HepG2 (cell line): Measurements from ENCODE around the gene TNNI3. TPM values are rescaled to one million over a fixed set of nuclear protein-coding genes. Genes with fewer than 3 reads are reported as not detected.

Source experiments
- HOXA5 ChIP-seq: sonication (generic); formaldehyde crosslinking; IDR thresholded peaks from 2 replicates; pipeline ENCODE4 v1.4.0; 2020; ENCODE audit warnings: missing genetic modification reagents
- MTF1 ChIP-seq: sonication (generic); formaldehyde crosslinking; IDR thresholded peaks from 2 replicates; pipeline ENCODE4 v1.5.0; 2020; ENCODE audit warnings: missing genetic modification reagents
- SMYD3 ChIP-seq: sonication (generic); formaldehyde crosslinking; IDR thresholded peaks from 2 replicates; pipeline ENCODE4 v1.8.1; 2023; ENCODE audit warnings: mild to moderate bottlenecking, missing genetic modification reagents
- SOX13 ChIP-seq, 3 experiments: fragments of 450-650 bp in 1 of 3; sonication (generic) in 1 of 3; formaldehyde crosslinking in 1 of 3; IDR thresholded peaks in 2 of 3; conservative IDR thresholded peaks in 1 of 3; 2 replicates each; pipeline versions ENCODE4 v1.5.0 to v1.6.1; 2016 to 2020; ENCODE audit warnings: antibody characterized with exemption in 1 of 3, mild to moderate bottlenecking in 1 of 3, missing compliant biosample characterization in 1 of 3, missing genetic modification reagents in 1 of 3, moderate library complexity in 1 of 3
- SOX6 ChIP-seq, 2 experiments: fragments of 450-650 bp in 1 of 2; sonication (generic) in 1 of 2; formaldehyde crosslinking in 1 of 2; IDR thresholded peaks; 2 replicates each; pipeline versions ENCODE4 v1.4.0 to v1.6.1; 2017 to 2020; ENCODE audit warnings: antibody characterized with exemption in 1 of 2, mild to moderate bottlenecking in 1 of 2, missing genetic modification reagents in 1 of 2
- ZBTB7B ChIP-seq: sonication (generic); formaldehyde crosslinking; IDR thresholded peaks from 2 replicates; pipeline ENCODE4 v1.4.0; 2020; ENCODE audit warnings: missing genetic modification reagents
- ZFY ChIP-seq: sonication (generic); formaldehyde crosslinking; IDR thresholded peaks from 2 replicates; pipeline ENCODE4 v1.4.0; 2020; ENCODE audit warnings: missing genetic modification reagents
- ZNF20 ChIP-seq: sonication (generic); formaldehyde crosslinking; IDR thresholded peaks from 2 replicates; pipeline ENCODE4 v1.4.0; 2020; ENCODE audit warnings: mild to moderate bottlenecking, moderate library complexity, missing genetic modification reagents
- ZNF274 ChIP-seq: sonication (generic); formaldehyde crosslinking; IDR thresholded peaks from 2 replicates; pipeline ENCODE4 v1.5.1; 2020; ENCODE audit warnings: mild to moderate bottlenecking, missing genetic modification reagents
- ZNF354B ChIP-seq: sonication (generic); formaldehyde crosslinking; IDR thresholded peaks from 2 replicates; pipeline ENCODE4 v1.8.0; 2022; ENCODE audit warnings: mild to moderate bottlenecking, missing genetic modification reagents
- ZNF569 ChIP-seq: sonication (generic); formaldehyde crosslinking; IDR thresholded peaks from 2 replicates; pipeline ENCODE4 v1.5.0; 2020; ENCODE audit warnings: mild to moderate bottlenecking, missing genetic modification reagents, moderate library complexity, borderline replicate concordance
- ZSCAN12 ChIP-seq: sonication (generic); formaldehyde crosslinking; IDR thresholded peaks from 2 replicates; pipeline ENCODE4 v1.9.0; 2021; ENCODE audit warnings: mild to moderate bottlenecking, missing genetic modification reagents
- polyA plus RNA-seq, 8 experiments: library from polyadenylated mRNA; depleted of rRNA in 3 of 8; stranded (reverse) in 7 of 8; unstranded in 1 of 8; fragments of >200 nt; fragmentation: Illumina TruSeq in 4 of 8; extraction: Trizol in 4 of 8; gene quantifications; 2 replicates each; pipeline versions ENCODE4 v1.2.1 to v1.2.3, GENCODE V29; 2011 to 2016; ENCODE audit warnings: low read depth in 4 of 8, missing spikeins in 1 of 8, mixed read lengths in 1 of 8; ENCODE audit not compliant: insufficient read depth in 1 of 8
- total RNA-seq, 5 experiments: library from RNA; depleted of rRNA; stranded (reverse); fragments of >200 nt; fragmentation: Illumina TruSeq; extraction: Trizol; gene quantifications; 2 replicates each; pipeline ENCODE4 v1.2.3, GENCODE V29; 2016; ENCODE audit warnings: low read depth in 1 of 5
- TF ChIP-seq, protein P1 (sequence below): sonication (generic); formaldehyde crosslinking; IDR thresholded peaks from 2 replicates; pipeline ENCODE4 v1.8.1; 2023; ENCODE audit warnings: mild to moderate bottlenecking, missing genetic modification reagents
- TF ChIP-seq, protein P2 (sequence below): IDR thresholded peaks from 2 replicates; pipeline ENCODE4 v1.6.1; 2016; ENCODE audit warnings: missing compliant biosample characterization, missing genetic modification reagents, borderline replicate concordance
- TF ChIP-seq, protein P3 (sequence below), 2 experiments: sonication (generic) in 1 of 2; formaldehyde crosslinking in 1 of 2; IDR thresholded peaks; 2 replicates each; pipeline versions ENCODE4 v1.4.0 to v1.6.1; 2016 to 2020; ENCODE audit warnings: borderline replicate concordance in 1 of 2, low read depth in 1 of 2, mild to moderate bottlenecking in 1 of 2, missing genetic modification reagents in 1 of 2
- TF ChIP-seq, protein P4 (sequence below): sonication (generic); formaldehyde crosslinking; IDR thresholded peaks from 2 replicates; pipeline ENCODE4 v1.8.1; 2023; ENCODE audit warnings: mild to moderate bottlenecking, missing genetic modification reagents, borderline replicate concordance
- TF ChIP-seq, protein P5 (sequence below): sonication (generic); formaldehyde crosslinking; IDR thresholded peaks from 2 replicates; pipeline ENCODE4 v1.5.1; 2020; ENCODE audit warnings: missing genetic modification reagents, mild to moderate bottlenecking, borderline replicate concordance

The TNNI3 gene
- total and polyA plus RNA-seq, 2 of the 13 experiments (the other 11 are each of a cell fraction or from before 2014, with no cell fraction given), result 3.5 to 3.7 TPM

DNA sequence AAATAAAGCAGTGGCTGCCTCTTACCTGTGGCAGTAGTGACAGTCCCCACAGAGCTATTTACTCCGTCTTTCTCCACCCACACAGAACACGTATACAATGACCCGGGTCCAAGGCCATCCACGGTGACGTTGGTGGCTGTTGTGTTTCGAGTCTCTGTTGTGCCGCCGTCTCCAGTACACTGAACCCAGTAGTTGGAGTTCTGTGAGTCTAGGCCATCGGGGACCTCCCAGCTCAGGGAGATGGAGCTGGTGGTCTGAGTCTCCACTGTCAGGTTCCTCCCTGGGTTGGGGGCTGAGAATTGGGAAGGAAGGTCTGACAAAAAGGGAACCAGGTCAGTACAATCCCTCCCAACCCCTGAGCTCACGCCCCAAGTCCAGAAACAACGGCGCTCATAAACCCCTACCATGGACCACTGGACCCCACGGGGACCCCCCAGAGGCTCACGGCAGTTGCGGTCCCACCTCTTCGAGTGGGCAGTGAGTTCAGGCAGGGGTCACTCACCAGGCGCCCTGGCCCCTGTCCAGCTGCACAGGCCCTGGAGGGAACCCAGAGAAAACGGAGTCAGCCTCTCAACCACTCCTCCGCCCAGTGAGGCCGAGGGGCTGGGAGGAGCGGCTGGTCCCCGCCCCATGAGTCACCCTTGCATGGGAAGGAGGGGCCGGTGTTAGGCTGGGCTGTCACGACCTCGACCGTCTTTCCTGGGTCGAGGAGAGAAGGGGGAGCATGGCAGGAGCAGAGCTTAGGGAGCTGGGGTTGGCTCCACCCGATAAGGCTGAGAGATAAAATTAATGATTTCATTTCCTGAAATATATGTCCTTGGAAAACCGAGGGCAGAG is 49.4 kb upstream of the TNNI3 start (continued):
- TF ChIP-seq, protein P1, sequence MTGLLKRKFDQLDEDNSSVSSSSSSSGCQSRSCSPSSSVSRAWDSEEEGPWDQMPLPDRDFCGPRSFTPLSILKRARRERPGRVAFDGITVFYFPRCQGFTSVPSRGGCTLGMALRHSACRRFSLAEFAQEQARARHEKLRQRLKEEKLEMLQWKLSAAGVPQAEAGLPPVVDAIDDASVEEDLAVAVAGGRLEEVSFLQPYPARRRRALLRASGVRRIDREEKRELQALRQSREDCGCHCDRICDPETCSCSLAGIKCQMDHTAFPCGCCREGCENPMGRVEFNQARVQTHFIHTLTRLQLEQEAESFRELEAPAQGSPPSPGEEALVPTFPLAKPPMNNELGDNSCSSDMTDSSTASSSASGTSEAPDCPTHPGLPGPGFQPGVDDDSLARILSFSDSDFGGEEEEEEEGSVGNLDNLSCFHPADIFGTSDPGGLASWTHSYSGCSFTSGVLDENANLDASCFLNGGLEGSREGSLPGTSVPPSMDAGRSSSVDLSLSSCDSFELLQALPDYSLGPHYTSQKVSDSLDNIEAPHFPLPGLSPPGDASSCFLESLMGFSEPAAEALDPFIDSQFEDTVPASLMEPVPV (CRISPR knock-in tag), result peak; percentile 54; the same call in 1 of the 2 replicates
- no peak for TF ChIP-seq SOX6 (IDR thresholded peaks at IDR 0.05)
- TF ChIP-seq SOX6 (CRISPR knock-in tag; IDR thresholded peaks at IDR 0.05), result peak; percentile 91
- peak; percentile 70 for TF ChIP-seq ZFY (CRISPR knock-in tag)
- no peak for TF ChIP-seq ZNF569 (CRISPR knock-in tag)
- TF ChIP-seq, protein P2, sequence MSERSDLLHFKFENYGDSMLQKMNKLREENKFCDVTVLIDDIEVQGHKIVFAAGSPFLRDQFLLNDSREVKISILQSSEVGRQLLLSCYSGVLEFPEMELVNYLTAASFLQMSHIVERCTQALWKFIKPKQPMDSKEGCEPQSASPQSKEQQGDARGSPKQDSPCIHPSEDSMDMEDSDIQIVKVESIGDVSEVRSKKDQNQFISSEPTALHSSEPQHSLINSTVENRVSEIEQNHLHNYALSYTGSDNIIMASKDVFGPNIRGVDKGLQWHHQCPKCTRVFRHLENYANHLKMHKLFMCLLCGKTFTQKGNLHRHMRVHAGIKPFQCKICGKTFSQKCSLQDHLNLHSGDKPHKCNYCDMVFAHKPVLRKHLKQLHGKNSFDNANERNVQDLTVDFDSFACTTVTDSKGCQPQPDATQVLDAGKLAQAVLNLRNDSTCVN, result no peak; the same call in 1 of the 2 replicates
- TF ChIP-seq, protein P3, sequence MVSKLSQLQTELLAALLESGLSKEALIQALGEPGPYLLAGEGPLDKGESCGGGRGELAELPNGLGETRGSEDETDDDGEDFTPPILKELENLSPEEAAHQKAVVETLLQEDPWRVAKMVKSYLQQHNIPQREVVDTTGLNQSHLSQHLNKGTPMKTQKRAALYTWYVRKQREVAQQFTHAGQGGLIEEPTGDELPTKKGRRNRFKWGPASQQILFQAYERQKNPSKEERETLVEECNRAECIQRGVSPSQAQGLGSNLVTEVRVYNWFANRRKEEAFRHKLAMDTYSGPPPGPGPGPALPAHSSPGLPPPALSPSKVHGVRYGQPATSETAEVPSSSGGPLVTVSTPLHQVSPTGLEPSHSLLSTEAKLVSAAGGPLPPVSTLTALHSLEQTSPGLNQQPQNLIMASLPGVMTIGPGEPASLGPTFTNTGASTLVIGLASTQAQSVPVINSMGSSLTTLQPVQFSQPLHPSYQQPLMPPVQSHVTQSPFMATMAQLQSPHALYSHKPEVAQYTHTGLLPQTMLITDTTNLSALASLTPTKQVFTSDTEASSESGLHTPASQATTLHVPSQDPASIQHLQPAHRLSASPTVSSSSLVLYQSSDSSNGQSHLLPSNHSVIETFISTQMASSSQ (IDR thresholded peaks at IDR 0.05; ENCODE audit: low read depth), result peak; percentile 6; the same call in 1 of the 2 replicates
- TF ChIP-seq, protein P3 (CRISPR knock-in tag; IDR thresholded peaks at IDR 0.05; ENCODE audit: borderline replicate concordance), result peak; percentile 34; the same call in 1 of the 2 replicates
- TF ChIP-seq, protein P4, sequence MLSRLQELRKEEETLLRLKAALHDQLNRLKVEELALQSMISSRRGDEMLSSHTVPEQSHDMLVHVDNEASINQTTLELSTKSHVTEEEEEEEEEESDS, result peak; percentile 92; the same call in 1 of the 2 replicates
- no peak for TF ChIP-seq ZNF20 (CRISPR knock-in tag)
- TF ChIP-seq, protein P5, sequence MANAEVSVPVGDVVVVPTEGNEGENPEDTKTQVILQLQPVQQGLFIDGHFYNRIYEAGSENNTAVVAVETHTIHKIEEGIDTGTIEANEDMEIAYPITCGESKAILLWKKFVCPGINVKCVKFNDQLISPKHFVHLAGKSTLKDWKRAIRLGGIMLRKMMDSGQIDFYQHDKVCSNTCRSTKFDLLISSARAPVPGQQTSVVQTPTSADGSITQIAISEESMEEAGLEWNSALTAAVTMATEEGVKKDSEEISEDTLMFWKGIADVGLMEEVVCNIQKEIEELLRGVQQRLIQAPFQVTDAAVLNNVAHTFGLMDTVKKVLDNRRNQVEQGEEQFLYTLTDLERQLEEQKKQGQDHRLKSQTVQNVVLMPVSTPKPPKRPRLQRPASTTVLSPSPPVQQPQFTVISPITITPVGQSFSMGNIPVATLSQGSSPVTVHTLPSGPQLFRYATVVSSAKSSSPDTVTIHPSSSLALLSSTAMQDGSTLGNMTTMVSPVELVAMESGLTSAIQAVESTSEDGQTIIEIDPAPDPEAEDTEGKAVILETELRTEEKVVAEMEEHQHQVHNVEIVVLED (CRISPR knock-in tag), result peak; percentile 64; the same call in 1 of the 2 replicates
- no peak for TF ChIP-seq MTF1 (CRISPR knock-in tag)
- TF ChIP-seq HOXA5, result no peak
- TF ChIP-seq ZNF274, result peak; percentile 70; the same call in 1 of the 2 replicates
- peak; percentile 85 for TF ChIP-seq ZBTB7B (CRISPR knock-in tag)
- TF ChIP-seq ZNF354B (CRISPR knock-in tag), result peak; percentile 94; the same call in 1 of the 2 replicates
- no peak; the same call in 1 of the 2 replicates for TF ChIP-seq ZSCAN12 (CRISPR knock-in tag)
- 0 out of 2 replicates have a peak, but pooled peaks have one; percentile 15 for TF ChIP-seq SOX13 (IDR thresholded peaks at IDR 0.05)
- peak; percentile 34 to 85; a peak in 2 of 4 replicates for TF ChIP-seq SOX13 (CRISPR knock-in tag; conservative IDR thresholded peaks at IDR 0.05 in 1 of 2, IDR thresholded peaks at IDR 0.05 in 1 of 2)
- peak; percentile 89 for TF ChIP-seq SMYD3
